Neural progenitor cell (in vitro differentiated cells): Measurements from ENCODE around the gene KRT72. TPM values are rescaled to one million over a fixed set of nuclear protein-coding genes. Genes with fewer than 3 reads are reported as not detected.

ENCODE experiments used
- DNase-seq: peaks from one replicate; pipeline ENCODE4 v3.0.0-alpha.2; 2016; ENCODE audit warnings: low spot score
- H2AFZ ChIP-seq: fragments of 200-600 bp; sonication (generic); replicated peaks from 2 replicates; pipeline ENCODE4 v1.6.1; 2016; ENCODE audit warnings: antibody characterized with exemption
- H3F3A ChIP-seq: fragments of 200-600 bp; sonication (generic); 2 replicates; pipeline ENCODE4 v1.6.1; 2016; ENCODE audit warnings: antibody characterized with exemption, low read depth
- H3K27ac ChIP-seq: fragments of 200-600 bp; sonication (generic); 2 replicates; pipeline ENCODE4 v1.5.1; 2016; ENCODE audit warnings: mild to moderate bottlenecking
- H3K27me3 ChIP-seq: fragments of 200-600 bp; sonication (generic); 2 replicates; pipeline ENCODE4 v1.6.1; 2016; ENCODE audit warnings: mild to moderate bottlenecking, moderate library complexity
- H3K36me3 ChIP-seq: fragments of 200-600 bp; sonication (generic); 2 replicates; pipeline ENCODE4 v1.5.1; 2016
- H3K4me1 ChIP-seq: fragments of 200-600 bp; sonication (generic); 2 replicates; pipeline ENCODE4 v1.6.1; 2016; ENCODE audit warnings: mixed run types
- H3K4me2 ChIP-seq: fragments of 200-600 bp; sonication (generic); 2 replicates; pipeline ENCODE4 v1.6.1; 2016
- H3K4me3 ChIP-seq: fragments of 200-600 bp; sonication (generic); 2 replicates; pipeline ENCODE4 v1.5.1; 2016
- H3K79me2 ChIP-seq: fragments of 200-600 bp; sonication (generic); 2 replicates; pipeline ENCODE4 v1.6.1; 2016; ENCODE audit warnings: low read depth
- H3K9ac ChIP-seq: fragments of 200-600 bp; sonication (generic); 2 replicates; pipeline ENCODE4 v1.6.1; 2016
- H3K9me3 ChIP-seq: fragments of 200-600 bp; sonication (generic); 2 replicates; pipeline ENCODE4 v1.5.1; 2016; ENCODE audit warnings: low read depth
- H4K20me1 ChIP-seq: fragments of 200-600 bp; sonication (generic); 2 replicates; pipeline ENCODE4 v1.6.1; 2016; ENCODE audit warnings: low read depth
- H3K27ac Mint-ChIP-seq: 3 replicates; pipeline ENCODE4 v1.8.0; 2021; ENCODE audit warnings: mixed read lengths
- H3K27me3 Mint-ChIP-seq: 2 replicates; pipeline ENCODE4 v1.8.0; 2022; ENCODE audit warnings: low read depth, mild to moderate bottlenecking, inconsistent platforms, moderate library complexity, mixed read lengths; ENCODE audit not compliant: insufficient read depth
- H3K36me3 Mint-ChIP-seq: 3 replicates; pipeline ENCODE4 v1.8.0; 2021; ENCODE audit warnings: mixed read lengths
- H3K4me1 Mint-ChIP-seq: 3 replicates; pipeline ENCODE4 v1.8.0; 2021; ENCODE audit warnings: mixed read lengths
- H3K4me3 Mint-ChIP-seq: 3 replicates; pipeline ENCODE4 v1.8.0; 2021; ENCODE audit warnings: mild to moderate bottlenecking, moderate library complexity, mixed read lengths
- H3K9me3 Mint-ChIP-seq: 3 replicates; pipeline ENCODE4 v1.8.0; 2020; ENCODE audit warnings: mixed read lengths
- CTCF ChIP-seq: fragments of 200-600 bp; sonication (generic); IDR thresholded peaks from 2 replicates; pipeline ENCODE4 v1.5.1; 2017; ENCODE audit warnings: antibody characterized with exemption, mild to moderate bottlenecking
- EZH2 ChIP-seq: fragments of 200-600 bp; sonication (generic); IDR thresholded peaks from 2 replicates; pipeline ENCODE4 v1.6.1; 2017; ENCODE audit warnings: antibody characterized with exemption, mild to moderate bottlenecking, moderate library complexity
- EZH2phosphoT487 ChIP-seq: fragments of 200-600 bp; sonication (generic); IDR thresholded peaks from 2 replicates; pipeline ENCODE4 v1.6.1; 2017; ENCODE audit warnings: antibody characterized with exemption
- total RNA-seq: library from RNA; depleted of rRNA; stranded (reverse); fragments of >200 nt; gene quantifications from 2 replicates; pipeline ENCODE4 v1.2.3, GENCODE V29; 2015; ENCODE audit warnings: low replicate concordance

Gene KRT72
- total RNA-seq, 1 donor from 2014 or later = not detected

GRCh38 chr12:52539821-52540173, 61.5 kb downstream of the KRT72 start:
- Mint-ChIP-seq H3K4me3 (no peak overlapping the region), H3K9me3 (peaks cover 3% of the 10 kb centered on the region), H3K36me3 (no peaks in the 10 kb centered on the region), H3K4me1 (peaks cover 5% of the 10 kb centered on the region), H3K27ac (no peak overlapping the region), H3K27me3 (peaks cover 5% of the 10 kb centered on the region)
- Histone ChIP-seq H3K4me1 (no peaks in the 10 kb centered on the region), H3K36me3 (no peaks in the 10 kb centered on the region), H3K27me3 (no peaks in the 10 kb centered on the region), H3K4me2 (no peak overlapping the region), H3K9ac (no peak overlapping the region), H3F3A (no peaks in the 10 kb centered on the region), H3K79me2 (no peaks in the 10 kb centered on the region), H4K20me1 (no peaks in the 10 kb centered on the region), H3K9me3 (no peaks in the 10 kb centered on the region), H2AFZ (no peak overlapping the region), H3K27ac (no peak overlapping the region), H3K4me3 (no peak overlapping the region)
- TF ChIP-seq CTCF = no peak
- TF ChIP-seq EZH2 = no peak
- no peak for TF ChIP-seq EZH2phosphoT487
- no peak for DNase-seq

GRCh38 chr12:52539083-52539820, 62.0 kb downstream of the KRT72 start:
- H3K9ac ChIP-seq = no peak overlapping the region
- Mint-ChIP-seq H3K27me3 (peaks cover 5% of the 10 kb centered on the region), H3K36me3 (no peaks in the 10 kb centered on the region), H3K27ac (no peak overlapping the region), H3K9me3 (peaks cover 3% of the 10 kb centered on the region), H3K4me1 (peaks cover 5% of the 10 kb centered on the region), H3K4me3 (no peak overlapping the region)
- H3K9me3 ChIP-seq = no peaks in the 10 kb centered on the region
- H3K4me3 ChIP-seq = no peak overlapping the region
- H4K20me1 ChIP-seq = no peaks in the 10 kb centered on the region
- no peaks in the 10 kb centered on the region for H3F3A ChIP-seq
- no peak for DNase-seq
- H3K27me3 ChIP-seq = no peaks in the 10 kb centered on the region
- H3K36me3 ChIP-seq = no peaks in the 10 kb centered on the region
- TF ChIP-seq EZH2phosphoT487 (no peak), CTCF (no peak), EZH2 (no peak)
- no peaks in the 10 kb centered on the region for H3K4me1 ChIP-seq
- H2AFZ ChIP-seq = no peak overlapping the region
- no peak overlapping the region for H3K4me2 ChIP-seq
- H3K27ac ChIP-seq = no peak overlapping the region
- H3K79me2 ChIP-seq = no peaks in the 10 kb centered on the region

GRCh38 chr12:52537101-52537500, 64.2 kb downstream of the KRT72 start:
- Histone ChIP-seq H3F3A (no peaks in the 10 kb centered on the region), H3K4me1 (no peaks in the 10 kb centered on the region), H3K27me3 (no peaks in the 10 kb centered on the region), H3K4me3 (no peak overlapping the region), H3K4me2 (no peak overlapping the region), H2AFZ (no peak overlapping the region), H3K9ac (no peak overlapping the region), H3K36me3 (no peaks in the 10 kb centered on the region), H4K20me1 (no peaks in the 10 kb centered on the region), H3K9me3 (no peaks in the 10 kb centered on the region), H3K27ac (no peak overlapping the region), H3K79me2 (no peaks in the 10 kb centered on the region)
- H3K27ac Mint-ChIP-seq = no peak overlapping the region
- DNase-seq = no peak
- TF ChIP-seq EZH2 = no peak
- TF ChIP-seq CTCF = no peak
- no peak for TF ChIP-seq EZH2phosphoT487
- H3K36me3 Mint-ChIP-seq = no peaks in the 10 kb centered on the region
- H3K4me1 Mint-ChIP-seq = peaks cover 5% of the 10 kb centered on the region
- H3K27me3 Mint-ChIP-seq = peaks cover 8% of the 10 kb centered on the region
- H3K4me3 Mint-ChIP-seq = peak overlapping the region; percentile 17
- peaks cover 3% of the 10 kb centered on the region for H3K9me3 Mint-ChIP-seq

Other genes starting within 250 kb of the KRT72 start
- gene KRT85, start 234.0 kb downstream of the KRT72 start, total RNA-seq = not detected in 2 replicates
- gene KRT84, start 215.8 kb downstream of the KRT72 start, total RNA-seq = not detected in 2 replicates
- gene KRT82, start 195.1 kb downstream of the KRT72 start, total RNA-seq = not detected in 2 replicates
- gene KRT75, start 167.1 kb downstream of the KRT72 start, total RNA-seq = not detected in 2 replicates
- gene KRT6B, start 149.3 kb downstream of the KRT72 start, total RNA-seq = not detected in 2 replicates
- not detected in 2 replicates for gene KRT6C, start 127.7 kb downstream of the KRT72 start, total RNA-seq
- not detected in 2 replicates for gene KRT6A, start 108.2 kb downstream of the KRT72 start, total RNA-seq
- gene KRT5, start 81.1 kb downstream of the KRT72 start, total RNA-seq = not detected in 2 replicates
- not detected in 2 replicates for gene KRT71, start 48.3 kb downstream of the KRT72 start, total RNA-seq
- gene KRT74, start 27.6 kb downstream of the KRT72 start, total RNA-seq = not detected in 2 replicates
- not detected in 2 replicates for gene KRT73, start 17.1 kb upstream of the KRT72 start, total RNA-seq
- gene KRT2, start 50.7 kb upstream of the KRT72 start, total RNA-seq = not detected in 2 replicates
- not detected in 2 replicates for gene KRT1, start 78.9 kb upstream of the KRT72 start, total RNA-seq
- gene KRT77, start 102.1 kb upstream of the KRT72 start, total RNA-seq = 0.47 TPM in 1 of 2 replicates, not detected in the other
- gene KRT76, start 175.9 kb upstream of the KRT72 start, total RNA-seq = not detected in 2 replicates
- gene KRT3, start 194.7 kb upstream of the KRT72 start, total RNA-seq = not detected in 2 replicates
- gene KRT4, start 212.7 kb upstream of the KRT72 start, total RNA-seq = not detected in 2 replicates
- gene KRT79, start 232.8 kb upstream of the KRT72 start, total RNA-seq = not detected in 2 replicates
- not detected in 2 replicates for gene KRT78, start 247.5 kb upstream of the KRT72 start, total RNA-seq